GM12801 (cell line): Measurements from ENCODE around the gene ADAMTS14.

Experiments used
- TF ChIP-seq, protein P1 (sequence below): IDR thresholded peaks from one replicate; pipeline ENCODE4 v1.5.1; 2011; ENCODE audit warnings: control low read depth; ENCODE audit not compliant: insufficient read length; ENCODE audit errors: extremely low read depth

Gene ADAMTS14

DNA sequence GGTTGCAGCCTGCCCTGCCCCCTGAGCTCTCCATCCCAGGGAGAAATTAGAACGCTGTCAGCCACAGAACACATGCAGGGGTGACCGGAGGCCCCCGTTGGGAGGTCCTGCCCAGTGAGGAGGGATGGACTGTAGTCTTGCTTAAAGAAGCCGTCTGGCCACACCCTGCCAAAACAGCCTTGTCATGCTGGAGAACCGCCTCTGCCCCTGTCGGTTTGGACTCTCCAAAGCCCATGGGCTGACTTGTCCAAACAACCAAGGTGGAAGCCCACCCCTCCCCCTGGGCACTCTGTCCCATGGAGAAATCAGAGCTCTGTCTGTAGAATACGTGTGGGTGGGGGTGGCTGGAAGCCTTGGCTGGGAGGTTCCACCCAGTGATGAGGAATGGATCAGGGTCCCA, 125.5 kb downstream of the ADAMTS14 start:
- TF ChIP-seq, protein P1, sequence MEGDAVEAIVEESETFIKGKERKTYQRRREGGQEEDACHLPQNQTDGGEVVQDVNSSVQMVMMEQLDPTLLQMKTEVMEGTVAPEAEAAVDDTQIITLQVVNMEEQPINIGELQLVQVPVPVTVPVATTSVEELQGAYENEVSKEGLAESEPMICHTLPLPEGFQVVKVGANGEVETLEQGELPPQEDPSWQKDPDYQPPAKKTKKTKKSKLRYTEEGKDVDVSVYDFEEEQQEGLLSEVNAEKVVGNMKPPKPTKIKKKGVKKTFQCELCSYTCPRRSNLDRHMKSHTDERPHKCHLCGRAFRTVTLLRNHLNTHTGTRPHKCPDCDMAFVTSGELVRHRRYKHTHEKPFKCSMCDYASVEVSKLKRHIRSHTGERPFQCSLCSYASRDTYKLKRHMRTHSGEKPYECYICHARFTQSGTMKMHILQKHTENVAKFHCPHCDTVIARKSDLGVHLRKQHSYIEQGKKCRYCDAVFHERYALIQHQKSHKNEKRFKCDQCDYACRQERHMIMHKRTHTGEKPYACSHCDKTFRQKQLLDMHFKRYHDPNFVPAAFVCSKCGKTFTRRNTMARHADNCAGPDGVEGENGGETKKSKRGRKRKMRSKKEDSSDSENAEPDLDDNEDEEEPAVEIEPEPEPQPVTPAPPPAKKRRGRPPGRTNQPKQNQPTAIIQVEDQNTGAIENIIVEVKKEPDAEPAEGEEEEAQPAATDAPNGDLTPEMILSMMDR, result no peak

DNA sequence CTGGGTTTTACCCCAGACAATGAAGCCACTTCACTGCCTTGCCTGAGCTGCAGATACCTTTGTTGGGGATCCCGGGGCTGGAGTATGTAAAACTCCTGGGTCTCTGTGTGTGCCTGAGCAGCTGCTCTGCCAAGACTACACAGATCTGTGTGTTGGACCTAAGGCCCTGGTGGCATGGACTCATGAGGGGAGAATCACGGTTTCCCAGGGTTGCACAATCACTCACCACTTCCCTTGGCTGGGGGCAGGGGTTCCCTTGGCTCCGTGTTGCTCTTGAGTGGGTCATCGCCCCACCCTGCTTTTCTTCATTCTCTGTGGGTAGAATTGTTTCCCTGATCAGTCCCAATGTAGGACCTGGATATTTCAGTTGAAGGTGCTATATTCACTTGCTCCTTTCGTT, 126.8 kb downstream of the ADAMTS14 start:
- TF ChIP-seq, protein P1, result no peak

GRCh38 chr10:70801854-70802253, 129.5 kb downstream of the ADAMTS14 start:
- TF ChIP-seq, protein P1, result no peak

DNA sequence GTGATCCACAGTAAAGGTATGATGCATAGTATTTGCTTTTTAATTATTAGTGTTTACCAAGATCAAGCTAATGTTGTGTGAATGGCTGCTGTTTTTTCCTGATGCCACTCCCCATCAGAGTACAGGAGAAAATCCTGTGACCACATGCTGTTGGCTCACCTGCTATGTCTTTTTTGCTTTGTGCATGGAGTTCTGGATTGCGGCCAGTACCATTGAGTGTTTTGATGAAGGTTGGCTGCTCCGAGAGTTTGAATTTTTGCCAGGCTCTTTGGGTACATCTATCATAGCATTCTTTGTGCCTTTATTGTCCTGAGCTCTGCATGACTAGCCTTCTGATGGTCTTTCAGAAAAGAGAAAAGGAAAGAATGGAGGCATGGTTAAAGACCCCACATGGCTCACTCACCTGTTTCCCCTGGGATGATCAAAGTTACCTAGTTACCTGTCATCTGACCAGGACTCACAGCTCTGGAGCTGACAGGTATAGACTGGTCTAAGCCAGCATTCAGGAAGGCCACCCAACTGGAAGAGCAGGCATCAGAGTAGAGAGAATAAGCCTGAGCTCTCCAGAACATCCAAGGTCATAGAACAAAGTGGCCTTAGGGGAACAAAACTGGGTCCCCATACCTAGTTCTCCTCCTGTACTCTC, 131.6 kb downstream of the ADAMTS14 start:
- TF ChIP-seq, protein P1, result no peak

DNA sequence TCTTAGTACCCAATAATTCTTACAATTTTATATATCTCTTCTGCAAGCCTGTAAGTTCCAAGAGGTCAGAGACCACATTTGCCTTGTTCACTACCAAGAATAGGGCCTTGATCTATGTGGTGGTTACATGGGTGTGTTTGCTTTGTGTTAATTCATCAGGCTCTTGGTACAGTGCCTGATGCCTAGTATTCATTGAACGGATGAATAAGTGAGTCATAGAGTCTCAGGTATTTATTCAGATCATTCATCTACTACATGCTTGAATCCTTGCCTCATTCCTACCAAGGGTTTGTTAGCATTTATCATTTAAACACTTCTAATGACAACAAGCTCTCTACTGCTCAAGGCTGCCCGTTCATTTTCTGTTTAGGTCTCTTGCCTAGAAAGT, 132.1 kb downstream of the ADAMTS14 start:
- TF ChIP-seq, protein P1, result no peak

- TF ChIP-seq, protein P1, result no peak
Observed at GRCh38 chr10:70805619-70806215, 133.4 kb downstream of the ADAMTS14 start.

GRCh38 chr10:70806841-70807240, 134.5 kb downstream of the ADAMTS14 start:
- TF ChIP-seq, protein P1, result no peak
